K562 (cell line): ENCODE measurements around the gene PNKD.

Source experiments
- ATF7 ChIP-seq: fragments of 450-650 bp; IDR thresholded peaks from 2 replicates; pipeline ENCODE4 v1.7.1; 2014; ENCODE audit warnings: mild to moderate bottlenecking, moderate library complexity
- CREB3 ChIP-seq: fragments of 450-650 bp; conservative IDR thresholded peaks from 2 replicates; pipeline ENCODE4 v1.6.1; 2016; ENCODE audit warnings: missing genetic modification characterization, low read depth, mild to moderate bottlenecking, missing compliant biosample characterization, moderate library complexity
- E4F1 ChIP-seq: fragments of 250-450 bp; sonication (Bioruptor Pico); IDR thresholded peaks from 2 replicates; pipeline ENCODE4 v1.5.0; 2021; ENCODE audit warnings: mild to moderate bottlenecking, borderline replicate concordance
- EZH2 ChIP-seq: IDR thresholded peaks from 2 replicates; pipeline ENCODE4 v1.6.1; 2012; ENCODE audit warnings: low read depth, mild to moderate bottlenecking, inconsistent platforms, low read length, borderline replicate concordance
- FOXO4 ChIP-seq: fragments of 450-650 bp; formaldehyde crosslinking; IDR thresholded peaks from 2 replicates; pipeline ENCODE4 v1.4.0; 2020; ENCODE audit warnings: mild to moderate bottlenecking, moderate library complexity
- GATAD2B ChIP-seq: fragments of 450-650 bp; IDR thresholded peaks from 2 replicates; pipeline ENCODE4 v1.6.1; 2017; ENCODE audit warnings: mild to moderate bottlenecking, borderline replicate concordance
- POLR2AphosphoS5 ChIP-seq: IDR thresholded peaks from 2 replicates; pipeline ENCODE4 v1.6.1; 2011; ENCODE audit warnings: mild to moderate bottlenecking, low read depth, low read length, moderate library complexity; ENCODE audit not compliant: control insufficient read depth, insufficient read depth
- REST ChIP-seq, 2 experiments: fragments of 450-650 bp; formaldehyde crosslinking in 1 of 2; IDR thresholded peaks; 2 replicates each; pipeline versions ENCODE4 v1.4.0 to v1.6.1; 2014 to 2020; ENCODE audit warnings: mild to moderate bottlenecking in 2 of 2, borderline replicate concordance in 1 of 2, low read depth in 1 of 2
- XRCC3 ChIP-seq: fragments of 450-650 bp; IDR thresholded peaks from 2 replicates; pipeline ENCODE4 v1.6.1; 2017; ENCODE audit warnings: mild to moderate bottlenecking, moderate library complexity
- ZBTB8A ChIP-seq: fragments of 450-650 bp; IDR thresholded peaks from 2 replicates; pipeline ENCODE4 v1.6.1; 2018; ENCODE audit warnings: mild to moderate bottlenecking, moderate library complexity; ENCODE audit not compliant: partially characterized antibody
- ZNF282 ChIP-seq: sonication (generic); formaldehyde crosslinking; IDR thresholded peaks from 2 replicates; pipeline ENCODE4 v1.8.1; 2023; ENCODE audit warnings: missing genetic modification reagents

- no peak; the same call in 1 of the 2 replicates for TF ChIP-seq REST (IDR thresholded peaks at IDR 0.05; ENCODE audit: borderline replicate concordance)
- no peak for TF ChIP-seq REST (CRISPR knock-in tag; IDR thresholded peaks at IDR 0.05; ENCODE audit: low read depth)
- peak; percentile 62; the same call in 1 of the 2 replicates for TF ChIP-seq ATF7
- TF ChIP-seq GATAD2B = peak; percentile 51; the same call in 1 of the 2 replicates
- no peak for TF ChIP-seq E4F1 (CRISPR knock-in tag)
- no peak for TF ChIP-seq XRCC3
- no peak for TF ChIP-seq CREB3 (tag)
- TF ChIP-seq ZBTB8A = no peak
- no peak for TF ChIP-seq ZNF282 (CRISPR knock-in tag)
- TF ChIP-seq FOXO4 (CRISPR knock-in tag) = no peak
- no peak for TF ChIP-seq EZH2
- TF ChIP-seq POLR2AphosphoS5 = peak; percentile 86
Observed at GRCh38 chr2:218367415-218368149, 97.3 kb downstream of the PNKD start.
